ENCODE data around the gene KCNQ1. TPM values are rescaled to one million over a fixed set of nuclear protein-coding genes. Genes with fewer than 3 reads are reported as not detected.

Gene KCNQ1
- total and polyA plus RNA-seq, 9 of the 15 experiments (the other 6 are each of a cell fraction or from before 2014, with no cell fraction given) = 0.44 TPM; not detected in 8

DNA sequence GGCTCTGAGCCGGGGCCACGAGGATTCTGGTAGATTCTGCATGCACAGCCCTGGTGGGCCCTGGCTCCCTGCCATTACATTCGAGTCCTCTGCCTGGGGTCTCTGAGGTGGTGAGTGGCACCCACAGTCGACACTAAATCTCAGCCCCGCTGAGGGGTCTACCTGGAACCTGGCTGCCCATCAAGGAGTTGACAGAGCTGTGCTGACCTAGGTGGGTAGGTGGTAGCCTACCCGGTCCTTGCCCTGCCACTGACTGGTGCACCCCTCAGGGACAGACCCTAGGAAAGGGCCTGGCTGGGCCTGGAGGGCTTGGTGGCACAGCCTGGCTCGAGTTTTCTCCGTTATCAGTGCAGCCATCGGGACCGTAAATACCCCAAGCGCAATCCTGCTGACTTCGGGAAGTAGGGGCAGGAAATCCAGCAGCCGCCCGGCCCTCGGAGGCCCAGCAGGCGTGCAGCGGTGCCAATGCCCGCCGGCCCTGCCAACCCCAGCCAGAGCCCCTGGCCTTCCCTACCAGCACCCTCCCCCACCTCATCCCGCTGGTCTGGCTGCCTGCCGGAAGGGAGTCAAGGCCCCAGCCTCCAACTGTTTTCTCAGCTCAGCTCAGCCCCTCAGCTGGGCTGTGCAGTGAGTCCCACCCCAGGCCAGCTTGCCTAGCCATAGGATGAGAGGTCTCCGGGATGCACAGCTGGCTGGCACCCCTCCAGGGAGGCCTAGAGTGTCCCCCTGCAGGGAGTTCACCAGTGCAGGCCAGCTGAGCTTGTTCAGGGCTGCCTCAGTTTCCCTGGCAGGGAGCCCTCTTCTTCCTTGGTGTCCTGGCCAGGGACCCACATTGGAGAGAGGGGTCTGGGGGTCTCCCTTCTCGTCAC lies 335.4 kb downstream of the KCNQ1 start (continued):
- TF ChIP-seq, protein P1, sequence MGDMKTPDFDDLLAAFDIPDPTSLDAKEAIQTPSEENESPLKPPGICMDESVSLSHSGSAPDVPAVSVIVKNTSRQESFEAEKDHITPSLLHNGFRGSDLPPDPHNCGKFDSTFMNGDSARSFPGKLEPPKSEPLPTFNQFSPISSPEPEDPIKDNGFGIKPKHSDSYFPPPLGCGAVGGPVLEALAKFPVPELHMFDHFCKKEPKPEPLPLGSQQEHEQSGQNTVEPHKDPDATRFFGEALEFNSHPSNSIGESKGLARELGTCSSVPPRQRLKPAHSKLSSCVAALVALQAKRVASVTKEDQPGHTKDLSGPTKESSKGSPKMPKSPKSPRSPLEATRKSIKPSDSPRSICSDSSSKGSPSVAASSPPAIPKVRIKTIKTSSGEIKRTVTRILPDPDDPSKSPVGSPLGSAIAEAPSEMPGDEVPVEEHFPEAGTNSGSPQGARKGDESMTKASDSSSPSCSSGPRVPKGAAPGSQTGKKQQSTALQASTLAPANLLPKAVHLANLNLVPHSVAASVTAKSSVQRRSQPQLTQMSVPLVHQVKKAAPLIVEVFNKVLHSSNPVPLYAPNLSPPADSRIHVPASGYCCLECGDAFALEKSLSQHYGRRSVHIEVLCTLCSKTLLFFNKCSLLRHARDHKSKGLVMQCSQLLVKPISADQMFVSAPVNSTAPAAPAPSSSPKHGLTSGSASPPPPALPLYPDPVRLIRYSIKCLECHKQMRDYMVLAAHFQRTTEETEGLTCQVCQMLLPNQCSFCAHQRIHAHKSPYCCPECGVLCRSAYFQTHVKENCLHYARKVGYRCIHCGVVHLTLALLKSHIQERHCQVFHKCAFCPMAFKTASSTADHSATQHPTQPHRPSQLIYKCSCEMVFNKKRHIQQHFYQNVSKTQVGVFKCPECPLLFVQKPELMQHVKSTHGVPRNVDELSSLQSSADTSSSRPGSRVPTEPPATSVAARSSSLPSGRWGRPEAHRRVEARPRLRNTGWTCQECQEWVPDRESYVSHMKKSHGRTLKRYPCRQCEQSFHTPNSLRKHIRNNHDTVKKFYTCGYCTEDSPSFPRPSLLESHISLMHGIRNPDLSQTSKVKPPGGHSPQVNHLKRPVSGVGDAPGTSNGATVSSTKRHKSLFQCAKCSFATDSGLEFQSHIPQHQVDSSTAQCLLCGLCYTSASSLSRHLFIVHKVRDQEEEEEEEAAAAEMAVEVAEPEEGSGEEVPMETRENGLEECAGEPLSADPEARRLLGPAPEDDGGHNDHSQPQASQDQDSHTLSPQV (IDR thresholded peaks at IDR 0.05) = peak; percentile 19; the same call in 1 of the 2 replicates
- TF ChIP-seq, protein P2, sequence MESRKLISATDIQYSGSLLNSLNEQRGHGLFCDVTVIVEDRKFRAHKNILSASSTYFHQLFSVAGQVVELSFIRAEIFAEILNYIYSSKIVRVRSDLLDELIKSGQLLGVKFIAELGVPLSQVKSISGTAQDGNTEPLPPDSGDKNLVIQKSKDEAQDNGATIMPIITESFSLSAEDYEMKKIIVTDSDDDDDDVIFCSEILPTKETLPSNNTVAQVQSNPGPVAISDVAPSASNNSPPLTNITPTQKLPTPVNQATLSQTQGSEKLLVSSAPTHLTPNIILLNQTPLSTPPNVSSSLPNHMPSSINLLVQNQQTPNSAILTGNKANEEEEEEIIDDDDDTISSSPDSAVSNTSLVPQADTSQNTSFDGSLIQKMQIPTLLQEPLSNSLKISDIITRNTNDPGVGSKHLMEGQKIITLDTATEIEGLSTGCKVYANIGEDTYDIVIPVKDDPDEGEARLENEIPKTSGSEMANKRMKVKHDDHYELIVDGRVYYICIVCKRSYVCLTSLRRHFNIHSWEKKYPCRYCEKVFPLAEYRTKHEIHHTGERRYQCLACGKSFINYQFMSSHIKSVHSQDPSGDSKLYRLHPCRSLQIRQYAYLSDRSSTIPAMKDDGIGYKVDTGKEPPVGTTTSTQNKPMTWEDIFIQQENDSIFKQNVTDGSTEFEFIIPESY (CRISPR knock-in tag; IDR thresholded peaks at IDR 0.05) = peak; percentile 50
- TF ChIP-seq TFAM (CRISPR knock-in tag; conservative IDR thresholded peaks at IDR 0.05) (no peak), MTF1 (CRISPR knock-in tag; IDR thresholded peaks at IDR 0.05; ENCODE audit: borderline replicate concordance) (no peak), PHB2 (IDR thresholded peaks at IDR 0.05; ENCODE audit: low read depth) (no peak), CBFA2T3 (IDR thresholded peaks at IDR 0.05) (peak; percentile 15; the same call in 1 of the 2 replicates), NFIC (IDR thresholded peaks at IDR 0.05) (peak; percentile 67), SNRNP70 (optimal IDR thresholded peaks at IDR 0.05; ENCODE audit: low read depth, low read length) (no peak)
